Chondrocyte (in vitro differentiated cells): Measurements from ENCODE around the gene TTC21B. TPM values are rescaled to one million over a fixed set of nuclear protein-coding genes. Genes with fewer than 3 reads are reported as not detected.
A peak's percentile ranks its signal among the peaks of the same experiment; 100 is the strongest.
"Not testable (repeated sequence)": the region's sequence is repeated elsewhere in the genome, so short reads cannot be mapped to it uniquely, and the experiment has no call there.

Experiments used
- DNase-seq: peaks from one replicate; pipeline ENCODE4 v3.0.0; 2021; ENCODE audit warnings: mixed read lengths, low spot score
- H3K27ac Mint-ChIP-seq: one replicate; pipeline ENCODE4 v1.8.0; 2021; ENCODE audit warnings: mild to moderate bottlenecking, moderate library complexity, mixed read lengths; ENCODE audit not compliant: unreplicated experiment
- H3K27me3 Mint-ChIP-seq: 2 replicates; pipeline ENCODE4 v1.8.0; 2021; ENCODE audit warnings: low read depth, mixed read lengths
- H3K36me3 Mint-ChIP-seq: 2 replicates; pipeline ENCODE4 v1.8.0; 2021; ENCODE audit warnings: low read depth, mixed read lengths
- H3K4me1 Mint-ChIP-seq: 2 replicates; pipeline ENCODE4 v1.8.0; 2021; ENCODE audit warnings: low read depth, mild to moderate bottlenecking, mixed read lengths
- H3K4me3 Mint-ChIP-seq: one replicate; pipeline ENCODE4 v1.8.0; 2021; ENCODE audit warnings: mild to moderate bottlenecking, moderate library complexity, mixed read lengths; ENCODE audit not compliant: unreplicated experiment
- H3K9me3 Mint-ChIP-seq: 2 replicates; pipeline ENCODE4 v1.8.0; 2021; ENCODE audit warnings: low read depth, mixed read lengths
- CTCF ChIP-seq: fragments of 200-600 bp; sonication (generic); IDR thresholded peaks from 2 replicates; pipeline ENCODE4 v1.5.0; 2021; ENCODE audit warnings: antibody characterized with exemption, mild to moderate bottlenecking, moderate library complexity
- total RNA-seq: library from RNA; stranded (reverse); gene quantifications from 3 replicates; pipeline ENCODE4 v1.2.1, GENCODE V29; 2021

Gene TTC21B
- total RNA-seq, 1 donor from 2014 or later, result 12.7 TPM

- Mint-ChIP-seq H3K4me3 (no peak overlapping the region), H3K4me1 (peaks cover 14% of the 10 kb centered on the region), H3K27me3 (no peaks in the 10 kb centered on the region), H3K27ac (no peak overlapping the region), H3K36me3 (peaks cover 16% of the 10 kb centered on the region), H3K9me3 (peaks cover 15% of the 10 kb centered on the region)
- no peak for TF ChIP-seq CTCF
- DNase-seq, result no peak
These were observed 89.7 kb downstream of the TTC21B start for GRCh38 chr2:165863810-165864261.

- H3K27ac Mint-ChIP-seq, H3K4me3 Mint-ChIP-seq, H3K27me3 Mint-ChIP-seq, DNase-seq: not testable (repeated sequence)
- H3K9me3 Mint-ChIP-seq, result peaks cover 15% of the 10 kb centered on the region
- H3K36me3 Mint-ChIP-seq, result peaks cover 14% of the 10 kb centered on the region
- H3K4me1 Mint-ChIP-seq, result peaks cover 19% of the 10 kb centered on the region
These were observed 92.5 kb downstream of the TTC21B start for GRCh38 chr2:165861083-165861482.

GRCh38 chr2:165859723-165860122, 93.9 kb downstream of the TTC21B start:
- H3K27ac Mint-ChIP-seq, result not testable (repeated sequence)

GRCh38 chr2:165857876-165858275, 95.7 kb downstream of the TTC21B start:
- Mint-ChIP-seq H3K4me1 (peaks cover 19% of the 10 kb centered on the region), H3K27me3 (no peaks in the 10 kb centered on the region), H3K36me3 (peaks cover 27% of the 10 kb centered on the region), H3K27ac (peak overlapping the region; percentile 57), H3K4me3 (no peak overlapping the region), H3K9me3 (peaks cover 32% of the 10 kb centered on the region)
- no peak for DNase-seq
- no peak for TF ChIP-seq CTCF

More at GRCh38 chr2:165859723-165860122, 93.9 kb downstream of the TTC21B start:
- not testable (repeated sequence) for H3K4me3 Mint-ChIP-seq, DNase-seq, H3K27me3 Mint-ChIP-seq
- Mint-ChIP-seq H3K4me1 (peaks cover 19% of the 10 kb centered on the region), H3K36me3 (peaks cover 16% of the 10 kb centered on the region), H3K9me3 (peaks cover 17% of the 10 kb centered on the region)

GRCh38 chr2:165852394-165852793, 101.2 kb downstream of the TTC21B start:
- peaks cover 7% of the 10 kb centered on the region for H3K4me1 Mint-ChIP-seq
- TF ChIP-seq CTCF, result no peak
- H3K27me3 Mint-ChIP-seq, result no peaks in the 10 kb centered on the region
- no peak overlapping the region for H3K4me3 Mint-ChIP-seq
- peaks cover 32% of the 10 kb centered on the region for H3K36me3 Mint-ChIP-seq
- no peak for DNase-seq
- peaks cover 58% of the 10 kb centered on the region for H3K9me3 Mint-ChIP-seq
- no peak overlapping the region for H3K27ac Mint-ChIP-seq

GRCh38 chr2:165847001-165847400, 106.6 kb downstream of the TTC21B start:
- DNase-seq, result no peak
- H3K36me3 Mint-ChIP-seq, result peaks cover 10% of the 10 kb centered on the region
- peaks cover 32% of the 10 kb centered on the region for H3K9me3 Mint-ChIP-seq
- H3K27me3 Mint-ChIP-seq, result no peaks in the 10 kb centered on the region
- H3K4me3 Mint-ChIP-seq, result no peak overlapping the region
- no peak overlapping the region for H3K27ac Mint-ChIP-seq
- peak; percentile 8 for TF ChIP-seq CTCF
- H3K4me1 Mint-ChIP-seq, result peaks cover 2% of the 10 kb centered on the region
